H9 (cell line): Measurements from ENCODE around the gene ATP13A1. TPM values are rescaled to one million over a fixed set of nuclear protein-coding genes. Genes with fewer than 3 reads are reported as not detected.

Source experiments
- DNase-seq: peaks from one replicate; pipeline ENCODE4 v3.0.0-alpha.2; 2017
- H2AFZ ChIP-seq: one replicate; pipeline ENCODE4 v1.6.1; 2013; ENCODE audit warnings: mild to moderate bottlenecking, low read length, control low read depth, moderate library complexity
- H2AK5ac ChIP-seq: 2 replicates; pipeline ENCODE4 v1.6.1; 2013; ENCODE audit warnings: low read length, control low read depth, mixed read lengths; ENCODE audit not compliant: insufficient read length
- H2BK120ac ChIP-seq: one replicate; pipeline ENCODE4 v1.6.1; 2013; ENCODE audit warnings: low read depth, mild to moderate bottlenecking, low read length, control low read depth, inconsistent platforms; ENCODE audit not compliant: poor library complexity, severe bottlenecking
- H2BK12ac ChIP-seq: 2 replicates; pipeline ENCODE4 v1.6.1; 2013; ENCODE audit warnings: low read length, control low read depth, mixed read lengths, low read depth; ENCODE audit not compliant: insufficient read length
- H2BK15ac ChIP-seq: 2 replicates; pipeline ENCODE4 v1.6.1; 2013; ENCODE audit warnings: low read depth, low read length, control low read depth
- H2BK20ac ChIP-seq: one replicate; pipeline ENCODE4 v1.6.1; 2013; ENCODE audit warnings: low read depth, mild to moderate bottlenecking, low read length, control low read depth, inconsistent platforms; ENCODE audit not compliant: poor library complexity, severe bottlenecking
- H2BK5ac ChIP-seq: 2 replicates; pipeline ENCODE4 v1.6.1; 2013; ENCODE audit warnings: low read length, control low read depth, mixed read lengths; ENCODE audit not compliant: insufficient read length
- H3K14ac ChIP-seq: 2 replicates; pipeline ENCODE4 v1.6.1; 2013; ENCODE audit warnings: low read length, control low read depth; ENCODE audit not compliant: insufficient read depth
- H3K18ac ChIP-seq: 2 replicates; pipeline ENCODE4 v1.6.1; 2013; ENCODE audit warnings: low read depth, mild to moderate bottlenecking, mixed read lengths, low read length, control low read depth; ENCODE audit not compliant: insufficient read length
- H3K23ac ChIP-seq: 2 replicates; pipeline ENCODE4 v1.6.1; 2013; ENCODE audit warnings: low read length, control low read depth, mixed read lengths, low read depth; ENCODE audit not compliant: insufficient read length
- H3K23me2 ChIP-seq: 2 replicates; pipeline ENCODE4 v1.6.1; 2013; ENCODE audit warnings: low read depth, mild to moderate bottlenecking, mixed read lengths, low read length, control low read depth; ENCODE audit not compliant: insufficient read length, poor library complexity, severe bottlenecking
- H3K27ac ChIP-seq: 2 replicates; pipeline ENCODE4 v1.5.1; 2013; ENCODE audit warnings: low read length, control low read depth, mixed read lengths, low read depth; ENCODE audit not compliant: insufficient read length
- H3K27me3 ChIP-seq: 2 replicates; pipeline ENCODE4 v1.6.1; 2013; ENCODE audit warnings: low read length, control low read depth, inconsistent platforms; ENCODE audit not compliant: insufficient read depth
- H3K4ac ChIP-seq: 2 replicates; pipeline ENCODE4 v1.6.1; 2013; ENCODE audit warnings: low read depth, mild to moderate bottlenecking, control low read depth, inconsistent platforms, low read length, moderate library complexity
- H3K4me1 ChIP-seq: 2 replicates; pipeline ENCODE4 v1.6.1; 2013; ENCODE audit warnings: low read length, control low read depth, inconsistent platforms; ENCODE audit not compliant: insufficient read depth
- H3K4me2 ChIP-seq: 2 replicates; pipeline ENCODE4 v1.6.1; 2013; ENCODE audit warnings: low read length, control low read depth, mixed read lengths; ENCODE audit not compliant: insufficient read length, insufficient read depth
- H3K56ac ChIP-seq: 2 replicates; pipeline ENCODE4 v1.6.1; 2013; ENCODE audit warnings: low read depth, mild to moderate bottlenecking, mixed read lengths, low read length, control low read depth; ENCODE audit not compliant: insufficient read length
- H3K79me1 ChIP-seq: 2 replicates; pipeline ENCODE4 v1.6.1; 2013; ENCODE audit warnings: low read depth, mild to moderate bottlenecking, moderate library complexity, low read length, control low read depth, inconsistent platforms; ENCODE audit not compliant: insufficient read depth, poor library complexity, severe bottlenecking
- H3K79me2 ChIP-seq: 2 replicates; pipeline ENCODE4 v1.6.1; 2013; ENCODE audit warnings: low read length, control low read depth, inconsistent platforms; ENCODE audit not compliant: insufficient read depth
- H3K9ac ChIP-seq: 2 replicates; pipeline ENCODE4 v1.6.1; 2013; ENCODE audit warnings: low read length, control low read depth, mixed read lengths; ENCODE audit not compliant: insufficient read length; ENCODE audit errors: extremely low read depth
- H3K9me3 ChIP-seq: one replicate; pipeline ENCODE4 v1.6.1; 2013; ENCODE audit warnings: low read depth, low read length, inconsistent platforms; ENCODE audit not compliant: control insufficient read depth
- H3T11ph ChIP-seq: one replicate; pipeline ENCODE4 v1.6.1; 2013; ENCODE audit warnings: mild to moderate bottlenecking, low read length, control low read depth, inconsistent platforms
- H4K20me1 ChIP-seq: one replicate; pipeline ENCODE4 v1.6.1; 2013; ENCODE audit not compliant: control insufficient read depth, insufficient read length, insufficient read depth
- H4K5ac ChIP-seq: 2 replicates; pipeline ENCODE4 v1.6.1; 2013; ENCODE audit warnings: low read depth, mild to moderate bottlenecking, mixed read lengths, low read length, control low read depth; ENCODE audit not compliant: insufficient read length
- H4K8ac ChIP-seq: replicated peaks from 2 replicates; pipeline ENCODE4 v1.6.1; 2013; ENCODE audit warnings: low read length, control low read depth, mixed read lengths, low read depth; ENCODE audit not compliant: insufficient read length
- H4K91ac ChIP-seq: 2 replicates; pipeline ENCODE4 v1.6.1; 2013; ENCODE audit warnings: low read depth, mild to moderate bottlenecking, moderate library complexity, mixed read lengths, low read length, control low read depth; ENCODE audit not compliant: insufficient read length
- H3K27ac Mint-ChIP-seq, 3 experiments: 2 replicates in 2 of 3; 3 replicates in 1 of 3; pipeline ENCODE4 v1.8.0; 2020 to 2021; ENCODE audit warnings: mixed read lengths in 3 of 3, mild to moderate bottlenecking in 1 of 3, moderate library complexity in 1 of 3
- H3K27me3 Mint-ChIP-seq: 2 replicates; pipeline ENCODE4 v1.8.0; 2021; ENCODE audit warnings: low read depth, mild to moderate bottlenecking, moderate library complexity, mixed read lengths
- H3K36me3 Mint-ChIP-seq, 3 experiments: 2 replicates in 2 of 3; 3 replicates in 1 of 3; pipeline ENCODE4 v1.8.0; 2020 to 2021; ENCODE audit warnings: low read depth in 3 of 3, mixed read lengths in 3 of 3; ENCODE audit not compliant: insufficient read depth in 1 of 3
- H3K4me1 Mint-ChIP-seq, 2 experiments: 2 replicates each; pipeline ENCODE4 v1.8.0; 2020; ENCODE audit warnings: mixed read lengths in 2 of 2
- H3K4me3 Mint-ChIP-seq, 2 experiments: 2 replicates in 1 of 2; 3 replicates in 1 of 2; pipeline ENCODE4 v1.8.0; 2020 to 2021; ENCODE audit warnings: mild to moderate bottlenecking in 2 of 2, mixed read lengths in 2 of 2, moderate library complexity in 1 of 2
- H3K9me3 Mint-ChIP-seq, 2 experiments: 2 replicates in 1 of 2; 3 replicates in 1 of 2; pipeline ENCODE4 v1.8.0; 2020; ENCODE audit warnings: mild to moderate bottlenecking in 2 of 2, mixed read lengths in 2 of 2, moderate library complexity in 1 of 2
- CTCF ChIP-seq: fragments of 200-600 bp; sonication (generic); conservative IDR thresholded peaks from 3 replicates; pipeline ENCODE4 v1.8.0; 2021; ENCODE audit warnings: antibody characterized with exemption, mild to moderate bottlenecking
- WGBS: extraction: QIAGEN DNeasy Blood & Tissue Kit; methylation state at CpG from one replicate; pipeline ENCODE4 v1.1.7; 2013; ENCODE audit warnings: missing lambda C conversion rate, low lambda C conversion rate, mixed read lengths; ENCODE audit not compliant: insufficient read length; ENCODE audit errors: extremely low coverage; 5-methylcytosine and 5-hydroxymethylcytosine counted together
- total RNA-seq: library from RNA; stranded (reverse); gene quantifications from 2 replicates; pipeline ENCODE4 v1.2.1, GENCODE V29; 2021

Gene ATP13A1
- total RNA-seq, 1 experiment from 2014 or later = 67.8 TPM

- no peaks in the 10 kb centered on the region for H4K20me1 ChIP-seq
- no peak overlapping the region for H3K23ac ChIP-seq
- no peak overlapping the region for H3K56ac ChIP-seq
- H4K8ac ChIP-seq = no peak overlapping the region
- no peaks in the 10 kb centered on the region for H3K79me2 ChIP-seq
- no peaks in the 10 kb centered on the region for H3K4me1 ChIP-seq
- no peak overlapping the region for H3K4me2 ChIP-seq
- Mint-ChIP-seq H3K27ac (no peak overlapping the region), H3K36me3 (peaks cover 19 to 58% (median 49%) of the 10 kb centered on the region in 3 experiments; a peak in 6 of 7 replicates), H3K9me3 (no peaks in the 10 kb centered on the region), H3K4me3 (no peak overlapping the region), H3K4me1 (peaks cover 6 to 8% of the 10 kb centered on the region in 2 experiments), H3K27me3 (no peaks in the 10 kb centered on the region)
- no peaks in the 10 kb centered on the region for H3K79me1 ChIP-seq
- H2BK20ac ChIP-seq = no peak overlapping the region
- H2BK12ac ChIP-seq = no peak overlapping the region
- no peak for TF ChIP-seq CTCF
- no peak overlapping the region for H2BK120ac ChIP-seq
- H3K9ac ChIP-seq = no peak overlapping the region
- no peak overlapping the region for H4K91ac ChIP-seq
- WGBS = no CpG with 5 or more reads among the region's 17 CpGs
- H3K9me3 ChIP-seq = no peaks in the 10 kb centered on the region
- DNase-seq = no peak
- no peak overlapping the region for H3K27ac ChIP-seq
- no peak overlapping the region for H3K4ac ChIP-seq
- H2BK5ac ChIP-seq = no peak overlapping the region
- no peak overlapping the region for H2AK5ac ChIP-seq
- no peak overlapping the region for H2BK15ac ChIP-seq
- H3K23me2 ChIP-seq = peaks cover 8% of the 10 kb centered on the region
- H2AFZ ChIP-seq = no peak overlapping the region
- no peak overlapping the region for H3T11ph ChIP-seq
- H4K5ac ChIP-seq = no peak overlapping the region
- H3K27me3 ChIP-seq = no peaks in the 10 kb centered on the region
- H3K14ac ChIP-seq = no peak overlapping the region
- H3K18ac ChIP-seq = no peak overlapping the region
Measured at GRCh38 chr19:19645233-19645870, 18.1 kb downstream of the ATP13A1 start.
